HG03460 (cell line): ENCODE results near the gene SGK1.
"Not testable (repeated sequence)": the region's sequence is repeated elsewhere in the genome, so short reads cannot be mapped to it uniquely, and the experiment has no call there.

Experiments
- ATAC-seq: cut with Tn5 transposase; IDR thresholded peaks from one replicate; pipeline ENCODE4 v1.9.1; 2021; ENCODE audit not compliant: unreplicated experiment

The SGK1 gene

DNA sequence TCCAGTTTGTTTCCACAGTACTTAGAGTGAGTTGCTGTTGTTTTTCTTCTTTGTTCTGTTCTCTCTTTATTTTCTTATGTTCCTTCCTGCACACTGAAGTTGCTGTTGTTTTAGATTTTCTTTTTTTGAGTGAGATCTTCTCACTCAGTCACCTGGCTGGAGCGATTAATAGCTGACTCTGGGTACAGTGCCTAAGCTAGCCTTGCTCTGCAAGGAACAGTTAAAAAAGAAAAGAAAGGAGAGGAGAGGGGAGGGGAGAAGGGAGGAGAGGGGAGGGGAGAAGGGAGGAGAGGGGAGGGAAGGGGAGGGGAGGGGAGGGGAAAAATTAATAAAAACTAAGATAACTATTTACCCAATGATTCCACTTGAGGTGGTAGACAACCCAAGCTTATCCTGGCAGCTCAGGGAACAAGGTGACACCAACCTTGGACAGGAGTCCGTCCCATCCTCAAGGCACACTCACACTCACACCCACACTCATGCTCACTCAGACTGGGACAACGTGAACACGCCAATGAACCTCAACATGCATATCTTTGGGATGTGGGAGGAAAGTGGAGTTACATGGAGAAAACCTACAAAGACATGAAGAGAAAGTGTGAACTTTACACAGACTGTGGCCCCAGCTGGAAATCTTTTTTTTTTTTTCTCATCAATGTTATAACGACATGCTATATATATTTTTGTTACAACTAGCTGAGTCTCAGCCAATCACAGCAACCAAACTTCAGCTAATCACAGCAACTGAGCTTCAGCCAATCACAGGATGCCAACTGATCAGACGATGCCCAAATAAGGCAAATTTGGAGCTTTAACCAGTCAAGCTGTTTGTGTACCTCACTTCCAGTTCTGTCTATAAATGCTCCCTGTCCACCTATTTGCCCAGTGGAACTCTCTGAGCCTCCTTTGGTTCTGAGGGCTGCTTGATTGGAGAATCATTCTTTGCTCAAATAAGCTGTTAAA lies 124.1 kb downstream of the SGK1 start:
- no peak for ATAC-seq

DNA sequence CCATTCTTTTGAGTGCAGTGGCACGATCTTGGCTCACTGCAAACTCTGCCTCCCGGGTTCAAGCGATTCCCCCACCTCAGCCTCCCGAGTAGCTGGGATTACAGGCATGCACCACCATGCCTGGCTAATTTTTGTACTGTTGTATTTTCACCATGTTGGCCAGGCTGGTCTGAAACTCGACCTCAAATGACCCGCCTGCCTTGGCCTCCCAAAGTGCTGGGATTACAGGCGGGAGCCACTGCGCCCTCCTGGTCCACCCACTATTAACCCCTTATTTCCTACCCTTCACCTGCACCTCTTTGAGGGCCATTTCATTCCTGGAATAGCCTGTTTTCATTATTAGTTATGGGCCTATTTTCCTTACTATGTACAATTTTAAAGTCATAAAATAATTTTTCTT lies 125.3 kb downstream of the SGK1 start:
- not testable (repeated sequence) for ATAC-seq

DNA sequence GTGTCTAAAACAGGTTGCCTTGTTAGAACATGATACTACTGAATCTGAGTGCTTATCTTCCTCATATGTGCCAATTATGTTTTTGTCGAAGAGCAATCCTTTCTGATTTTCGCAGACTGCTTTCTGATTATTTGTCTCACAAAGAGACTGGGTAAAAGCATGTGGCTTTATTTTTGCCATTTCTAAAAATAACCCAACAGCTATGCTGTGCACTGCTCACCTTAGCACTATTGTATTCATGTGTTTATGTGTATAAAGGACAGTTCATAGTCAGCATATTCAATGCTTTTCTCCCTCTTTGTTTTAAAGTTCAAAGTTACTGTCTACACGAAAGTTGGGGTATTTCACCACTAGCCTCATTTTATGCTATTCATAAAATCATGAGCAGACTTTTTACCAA lies 127.0 kb downstream of the SGK1 start:
- no peak for ATAC-seq

DNA sequence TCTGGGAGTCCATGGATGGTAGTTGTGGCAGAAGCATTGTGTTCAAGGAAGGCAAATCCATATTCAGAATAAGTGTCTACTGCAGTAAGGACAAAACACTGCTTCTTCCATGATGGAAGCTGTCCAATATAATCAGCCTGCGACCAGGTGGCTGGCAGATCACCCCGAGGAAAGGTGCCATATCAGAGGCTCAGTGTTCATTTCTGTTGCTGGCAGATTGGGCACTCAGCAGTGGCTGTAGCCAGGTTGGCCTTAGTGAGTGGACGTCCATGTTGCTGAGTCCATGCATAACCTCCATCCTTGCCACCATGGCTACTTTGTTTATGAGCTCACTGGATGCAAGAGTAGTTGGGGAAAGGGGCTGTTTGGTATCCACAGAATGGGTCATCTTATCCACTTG lies 130.2 kb downstream of the SGK1 start:
- ATAC-seq, result no peak

DNA sequence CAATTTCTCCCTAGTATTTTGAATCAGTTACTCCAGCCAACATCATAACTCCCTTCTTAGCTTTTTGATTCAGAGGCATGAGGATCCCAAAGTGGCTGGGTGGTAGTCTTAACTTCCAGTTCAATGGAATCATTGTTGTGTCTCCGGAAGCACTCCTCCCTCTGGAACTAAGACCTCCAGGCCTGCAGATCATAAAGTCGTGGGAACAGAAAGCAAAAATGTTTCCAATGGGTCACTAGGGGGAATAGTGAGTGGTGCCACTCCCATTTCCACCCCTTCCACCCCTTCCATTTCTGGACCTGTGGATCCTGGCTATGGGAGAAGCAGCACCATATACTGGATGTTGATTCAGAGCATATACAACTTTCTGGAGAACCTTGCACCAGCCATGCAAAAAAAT lies 130.8 kb downstream of the SGK1 start:
- no peak for ATAC-seq

DNA sequence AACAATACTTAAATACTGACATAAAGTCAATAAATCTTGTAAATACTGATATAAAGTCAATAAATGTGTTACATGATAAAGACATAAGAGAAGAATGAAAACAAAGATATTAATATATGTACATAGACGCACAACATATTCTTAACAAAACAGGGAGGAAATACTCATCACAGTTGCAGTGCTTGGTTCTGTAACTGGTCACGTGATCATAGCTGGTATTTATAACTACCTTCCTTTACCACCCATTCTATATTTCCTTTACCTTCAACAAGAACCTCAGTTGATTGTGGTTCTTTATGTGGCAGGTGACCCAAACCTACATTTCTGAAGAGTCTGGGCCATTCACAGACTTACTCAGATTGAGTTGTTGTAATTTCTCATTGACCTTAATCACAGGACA lies 131.6 kb downstream of the SGK1 start:
- ATAC-seq, result no peak

DNA sequence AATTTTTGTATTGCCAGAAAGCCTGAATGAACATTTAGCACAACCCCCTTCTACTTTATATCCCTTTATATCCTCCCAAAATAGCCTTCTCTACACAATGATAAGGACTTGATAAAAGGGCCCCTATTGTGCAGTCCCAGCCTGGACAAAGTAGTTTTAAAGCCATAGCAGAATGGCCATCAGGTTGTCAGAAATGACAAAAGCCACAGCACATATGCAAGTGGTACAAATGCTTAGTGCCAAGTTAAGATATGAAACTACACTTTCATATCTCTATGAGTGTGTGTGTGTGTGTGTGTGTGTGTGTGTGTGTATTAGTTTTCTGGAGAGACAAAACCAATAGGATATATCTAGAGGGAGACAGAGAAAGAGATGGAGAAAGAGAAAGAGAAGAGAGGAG lies 132.6 kb downstream of the SGK1 start:
- ATAC-seq, result no peak

DNA sequence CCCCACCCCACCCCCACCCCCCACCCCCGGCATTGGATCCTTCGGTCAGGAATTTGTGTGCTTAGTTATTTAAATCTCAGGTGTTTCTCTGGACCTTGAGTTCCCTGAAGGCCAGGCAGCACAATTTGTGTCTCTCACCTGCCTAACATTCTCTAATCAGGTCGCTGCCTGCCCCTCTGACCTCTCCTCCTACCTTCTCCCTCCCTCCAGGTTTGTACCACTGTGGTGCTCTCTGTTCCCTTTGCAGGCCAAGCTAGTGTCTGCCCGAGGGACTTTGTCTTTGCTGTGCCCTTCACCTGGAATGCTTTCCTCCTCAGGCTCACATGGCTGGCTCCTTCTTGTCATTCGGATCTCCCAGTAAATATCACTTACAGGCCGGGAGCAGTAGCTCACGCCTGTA lies 134.1 kb downstream of the SGK1 start:
- no peak for ATAC-seq

DNA sequence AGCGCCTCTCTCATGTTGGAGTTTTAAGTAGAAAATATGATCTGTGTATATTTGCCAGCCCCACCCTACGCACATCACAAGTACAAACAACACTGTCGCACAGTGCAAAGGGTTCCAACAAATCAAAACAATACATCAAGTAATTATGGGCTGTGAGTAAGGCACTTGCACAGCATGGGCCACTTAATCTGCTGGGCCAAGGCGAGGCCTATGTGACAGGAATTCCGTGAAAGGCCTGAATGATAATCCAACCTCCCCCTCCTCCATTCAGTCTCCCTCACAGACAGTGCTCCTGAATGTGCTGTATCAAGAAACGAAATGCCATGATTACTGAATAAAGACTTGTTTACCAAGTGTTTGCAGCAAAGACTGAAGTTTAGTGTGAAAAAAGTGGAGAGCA lies 135.4 kb downstream of the SGK1 start:
- no peak for ATAC-seq

DNA sequence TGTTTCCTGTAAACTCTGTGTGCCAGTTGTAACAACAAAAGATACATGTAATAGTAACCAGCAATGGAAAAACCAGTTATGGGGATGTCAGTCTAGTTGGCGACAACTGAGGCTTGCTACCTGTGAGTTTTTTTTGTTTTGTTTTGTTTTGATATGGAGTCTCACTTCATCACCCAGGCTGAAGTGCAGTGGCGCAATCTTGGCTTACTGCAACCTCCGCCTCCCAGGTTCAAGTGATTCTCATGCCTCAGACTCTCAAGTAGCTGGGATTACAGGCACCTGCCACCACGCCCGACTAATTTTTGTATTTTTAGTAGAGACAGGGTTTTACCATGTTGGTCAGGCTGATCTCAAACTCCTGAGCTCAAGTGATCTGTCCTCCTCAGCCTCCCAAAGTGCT lies 136.2 kb downstream of the SGK1 start:
- not testable (repeated sequence) for ATAC-seq

DNA sequence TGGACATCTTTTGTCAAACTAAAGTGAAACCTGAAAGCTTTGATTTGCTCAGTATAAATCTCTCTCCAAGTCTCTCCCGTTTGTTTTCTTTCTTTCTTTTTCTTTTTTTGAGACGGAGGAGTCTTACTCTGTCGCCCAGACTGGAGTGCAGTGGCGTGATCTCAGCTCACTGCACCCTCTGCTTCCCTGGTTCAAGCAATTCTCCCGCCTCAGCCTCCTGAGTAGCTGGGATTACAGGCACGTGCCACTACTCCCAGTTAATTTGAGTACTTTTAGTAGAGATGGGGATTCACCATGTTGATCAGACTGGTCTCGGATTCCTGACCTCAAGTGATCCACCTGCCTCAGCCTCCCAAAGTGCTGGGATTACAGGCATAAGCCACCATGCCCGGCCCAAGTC lies 136.7 kb downstream of the SGK1 start:
- ATAC-seq, result not testable (repeated sequence)

DNA sequence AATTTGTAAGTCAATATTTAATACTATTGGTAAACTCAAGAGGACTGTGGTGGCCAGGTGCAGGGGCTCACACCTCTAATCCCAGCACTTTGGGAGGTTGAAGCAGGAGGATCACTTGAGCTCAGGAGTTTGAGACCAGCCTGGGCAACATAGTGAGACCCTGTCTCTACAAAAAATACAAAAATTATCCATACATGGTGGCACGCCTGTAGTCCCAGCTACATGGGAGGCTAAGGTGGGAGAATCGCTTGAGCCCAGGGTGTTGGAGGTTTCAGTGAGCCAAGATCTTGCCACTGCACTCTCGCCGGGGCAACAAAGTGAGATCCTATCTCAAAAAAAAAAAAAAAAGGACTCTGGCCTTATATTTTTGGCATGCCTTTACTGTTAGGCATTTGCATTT lies 137.4 kb downstream of the SGK1 start:
- not testable (repeated sequence) for ATAC-seq

DNA sequence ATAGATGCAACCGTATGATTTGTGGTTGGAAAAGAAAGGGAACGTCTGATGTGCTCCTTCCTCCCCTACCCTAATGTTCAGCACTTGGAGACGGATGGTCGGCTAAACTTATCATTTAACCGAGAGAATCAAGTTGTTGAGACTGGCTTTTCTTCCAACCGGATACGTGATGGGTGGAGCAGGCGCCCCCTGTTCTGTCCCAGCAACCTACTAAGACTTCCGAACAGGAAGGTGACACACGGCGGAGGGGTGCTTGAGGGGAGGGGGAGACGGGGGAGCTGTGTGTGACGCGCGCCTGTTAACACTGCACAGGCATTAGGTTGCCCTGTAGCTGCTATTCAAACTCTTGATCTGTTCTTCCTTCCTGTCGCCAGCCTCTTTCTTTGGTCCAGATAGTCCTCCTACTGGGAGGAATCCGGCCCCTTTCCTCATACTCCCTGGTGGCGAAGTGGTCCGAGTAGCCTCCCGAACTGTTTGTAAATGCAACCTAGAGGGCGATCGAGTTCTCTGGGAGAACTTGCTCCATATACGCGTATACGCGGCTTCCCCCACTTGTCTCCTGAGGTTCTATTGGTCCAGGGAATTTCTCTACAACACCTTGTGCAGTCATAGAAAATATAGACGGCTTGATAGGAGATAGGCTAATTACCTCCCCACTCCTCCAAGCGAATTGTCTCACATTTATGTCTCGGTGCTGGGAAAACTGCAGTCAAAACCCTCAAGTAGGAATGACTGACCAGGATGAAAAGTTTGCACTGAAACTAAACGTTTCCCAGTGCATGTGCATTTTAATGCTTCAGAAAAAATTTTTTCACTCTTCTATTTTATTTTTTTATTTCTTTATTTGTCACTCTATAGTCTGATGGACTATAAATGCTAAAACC lies 139.5 kb downstream of the SGK1 start:
- no peak for ATAC-seq

DNA sequence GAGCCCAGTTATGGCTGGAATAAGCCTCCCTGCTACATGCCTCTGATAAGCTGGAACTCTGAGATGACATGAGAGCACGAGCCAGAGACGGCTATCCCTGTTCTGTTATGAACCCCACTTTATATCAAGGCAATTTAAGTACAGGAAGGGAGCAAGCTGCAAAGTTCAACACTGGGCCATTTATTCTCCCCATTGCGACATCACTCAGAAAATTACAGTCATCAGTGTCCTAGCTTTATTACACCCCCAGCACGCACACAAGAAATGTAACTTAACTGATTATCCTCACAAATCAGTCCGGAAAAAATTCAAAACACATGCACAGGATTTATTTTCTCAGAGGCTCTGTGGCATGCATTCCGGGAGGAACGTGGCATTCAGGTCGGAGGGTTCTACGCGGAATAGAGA lies 140.2 kb downstream of the SGK1 start:
- ATAC-seq, result no peak

DNA sequence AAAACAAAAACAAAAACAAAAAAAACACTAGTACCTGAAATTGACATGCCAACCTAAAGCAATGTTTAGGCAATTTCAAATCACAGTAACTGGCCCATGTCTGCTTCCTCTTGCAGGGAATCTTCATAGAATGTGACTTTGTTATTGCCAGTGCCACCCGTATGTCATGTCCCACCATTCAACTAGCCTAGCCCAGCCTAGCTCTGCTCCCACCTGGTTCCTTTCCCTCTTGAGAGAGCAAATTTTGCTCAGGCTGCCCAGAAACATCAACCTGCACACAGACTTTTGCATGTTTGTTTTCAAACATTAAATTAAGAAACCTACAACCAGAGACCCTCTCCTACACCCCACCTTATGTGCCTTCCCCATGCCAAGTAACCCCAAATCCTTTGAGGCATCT lies 140.7 kb downstream of the SGK1 start:
- no peak for ATAC-seq

DNA sequence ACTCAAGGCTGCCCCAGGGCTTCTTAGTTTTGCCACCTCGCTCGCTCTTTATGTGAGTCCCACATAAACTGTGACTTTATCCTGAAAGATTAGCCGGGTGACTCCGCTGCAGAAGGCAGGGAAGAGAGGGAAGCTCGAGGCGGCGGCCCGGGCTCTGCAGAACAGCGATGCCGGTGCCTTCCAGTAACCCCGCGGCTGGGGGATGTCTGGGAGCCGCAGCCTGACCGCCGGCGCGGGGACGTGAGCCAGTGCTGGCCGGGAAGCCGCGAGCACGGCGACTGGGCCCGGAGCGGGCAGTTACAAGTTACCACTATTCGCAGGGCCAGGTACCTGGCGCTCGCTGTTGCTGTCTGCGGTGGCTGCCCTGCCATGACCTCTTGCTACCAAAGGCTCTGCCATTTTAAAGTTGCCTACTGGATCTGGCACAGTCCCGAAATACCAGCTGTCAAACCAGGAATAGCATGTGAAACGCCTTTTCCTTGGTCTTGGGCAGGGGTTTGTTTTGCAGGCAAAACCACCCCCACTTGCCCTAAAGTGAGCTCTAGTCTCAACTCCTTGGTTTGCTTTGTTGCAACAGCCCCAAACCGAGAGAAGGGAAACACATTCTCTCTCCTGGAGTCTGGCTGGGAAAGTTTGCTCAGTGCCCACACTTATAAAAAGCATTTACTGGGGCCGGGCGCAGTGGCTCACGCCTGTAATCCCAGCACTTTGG lies 141.5 kb downstream of the SGK1 start:
- no peak for ATAC-seq

DNA sequence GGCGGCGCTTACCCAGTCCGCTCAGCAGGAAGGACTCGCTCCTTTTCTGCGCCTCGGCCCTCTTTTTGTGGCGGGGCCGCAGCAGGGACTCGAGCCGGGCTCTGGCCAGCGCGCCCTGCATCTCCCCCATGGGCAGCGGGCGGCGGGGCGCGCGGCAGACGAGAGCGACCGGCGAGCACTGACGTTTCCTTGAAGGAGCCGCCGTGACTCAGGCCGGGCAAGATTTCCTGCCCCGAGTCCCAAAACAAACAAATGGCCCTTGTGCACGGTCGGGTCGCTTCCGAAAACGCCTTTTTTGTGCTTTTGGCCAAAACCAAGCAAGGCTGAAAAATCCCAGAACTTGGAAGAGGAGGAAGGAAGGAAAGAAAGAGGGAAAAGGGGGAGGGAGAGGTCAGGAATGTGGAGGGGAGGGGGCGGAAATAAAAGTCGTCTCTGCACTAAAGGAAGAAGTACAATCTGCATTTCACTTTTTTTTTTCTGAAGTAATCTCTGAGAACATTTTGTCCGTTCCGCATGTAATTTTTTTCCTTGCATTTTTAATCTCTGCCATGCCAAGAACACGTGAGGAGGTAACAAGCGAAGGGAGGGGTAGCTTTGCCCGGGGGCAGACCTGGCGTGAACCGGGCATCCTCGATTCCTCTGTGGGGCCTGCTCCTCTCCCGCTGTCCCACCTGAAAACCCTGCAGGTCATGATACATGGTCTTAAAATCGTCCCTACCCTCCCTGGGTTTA lies 142.2 kb downstream of the SGK1 start:
- peak; percentile 7 for ATAC-seq

DNA sequence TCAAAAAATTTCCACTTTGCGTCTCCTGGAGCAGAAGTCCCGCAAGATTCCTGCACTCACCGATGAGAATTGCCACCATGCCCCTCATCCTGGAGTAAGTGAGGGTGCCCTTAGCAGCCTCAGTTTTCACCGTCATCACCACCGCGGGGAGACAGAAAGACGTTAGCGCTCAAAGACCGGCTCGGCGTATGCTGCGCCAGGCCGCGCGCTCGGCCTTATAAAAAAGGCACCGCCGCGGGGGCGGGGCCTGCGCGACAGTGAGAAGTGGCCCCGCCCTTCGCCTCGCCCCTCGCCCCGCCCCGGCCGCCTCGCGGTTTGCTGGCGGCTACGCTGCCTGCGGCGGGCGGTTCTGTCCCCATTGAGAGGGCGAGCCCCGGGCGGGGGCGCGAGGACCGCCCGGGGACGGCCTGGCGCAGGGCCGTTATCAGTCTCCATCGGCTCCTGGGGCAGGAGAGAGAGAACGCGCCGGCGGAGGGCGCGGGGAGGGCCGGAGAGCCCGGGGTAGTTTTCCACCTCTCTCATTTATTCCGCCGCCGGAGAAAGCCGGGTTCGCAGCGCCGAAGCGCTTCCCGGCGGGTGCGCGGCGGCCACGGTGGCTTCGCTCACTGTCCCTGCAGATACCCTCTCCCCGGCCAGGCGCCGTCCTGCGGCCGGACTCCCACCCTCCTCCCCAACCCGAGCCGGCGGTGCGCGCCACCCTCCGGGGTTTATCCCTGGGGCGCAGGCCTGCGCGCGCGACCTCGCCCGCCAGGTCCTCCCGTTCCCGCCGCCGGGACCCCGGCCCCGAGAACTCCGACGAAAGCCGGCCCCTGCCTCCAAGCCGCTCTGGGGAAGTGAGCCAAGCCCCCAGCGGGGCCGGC lies 143.0 kb downstream of the SGK1 start:
- ATAC-seq, result peak; percentile 70

DNA sequence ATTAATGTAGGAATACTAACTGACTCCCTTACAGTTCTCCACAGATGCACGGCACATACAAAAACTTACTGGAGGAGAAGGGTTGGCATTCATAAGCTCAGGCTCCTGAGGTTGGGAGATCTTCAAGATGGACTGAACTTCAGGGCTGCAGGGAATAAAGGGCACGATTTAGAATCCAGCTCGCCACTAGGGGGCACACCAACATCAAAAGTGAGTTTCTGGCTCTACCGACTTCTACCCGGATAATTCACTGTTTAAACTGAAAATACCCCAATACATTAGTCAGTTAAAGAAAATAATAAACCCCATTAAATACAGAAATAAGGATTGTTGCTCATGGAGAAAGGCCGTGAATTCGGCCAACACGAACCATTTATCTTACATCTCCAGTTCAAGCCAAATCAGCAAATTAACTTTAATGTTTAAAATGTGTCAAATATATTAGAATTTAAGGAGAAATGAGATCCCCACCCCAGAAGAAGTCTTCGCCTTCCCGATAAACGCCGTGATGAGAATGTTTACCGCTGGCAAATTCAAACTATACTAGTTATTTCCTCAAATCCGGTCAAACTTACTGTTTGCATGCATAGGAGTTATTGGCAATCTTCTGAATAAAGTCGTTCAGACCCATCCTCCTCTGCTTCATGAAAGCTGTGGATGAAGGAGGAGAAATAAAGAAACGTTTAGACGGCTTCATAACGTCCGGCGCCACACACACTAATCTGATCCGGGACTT lies 143.8 kb downstream of the SGK1 start:
- ATAC-seq, result peak; percentile 12
